A549 (cell line): ENCODE data around the gene SNTG2. TPM values are rescaled to one million over a fixed set of nuclear protein-coding genes. Genes with fewer than 3 reads are reported as not detected.

Source experiments
- ATAC-seq, 2 experiments: fragments of 200-7000 bp in 1 of 2; fragments of >200 bp in 1 of 2; cut with Nextera tagmentation in 1 of 2; cut with Tn5 transposase in 1 of 2; 3 replicates each; pipeline versions ENCODE4 v1.8.0 to v1.9.1; 2018 to 2020; ENCODE audit warnings: mild to moderate bottlenecking in 1 of 2, moderate library complexity in 1 of 2
- CTCF ChIA-PET: fragments of 300-600 bp; sonication (Branson Sonifier 250); formaldehyde crosslinking; extraction: SDS; loops from one replicate; lab custom pipeline; 2021; ENCODE audit warnings: antibody characterized with exemption, inconsistent platforms; lab: Yijun Ruan, JAX
- POLR2A ChIA-PET: fragments of 350-600 bp; formaldehyde crosslinking; extraction: SDS; loops from one replicate; lab custom pipeline; 2021; ENCODE audit warnings: antibody characterized with exemption, inconsistent platforms; lab: Yijun Ruan, JAX
- DNase-seq, 2 experiments: peaks; one replicate each; pipeline versions ENCODE4 v3.0.0 to v3.0.0-alpha.2; 2011 to 2016; ENCODE audit warnings: low read depth in 1 of 2, low spot score in 1 of 2
- FAIRE-seq: peaks from 2 replicates; lab custom pipeline; 2011; peaks lifted over from hg19 to GRCh38; lab: Jason Lieb, UNC
- H3K27ac ChIP-seq, 2 experiments: fragments of >200 bp; sonication (Bioruptor Twin); formaldehyde crosslinking; 3 replicates each; pipeline ENCODE4 v1.5.1; 2016 to 2017
- H3K4me1 ChIP-seq: fragments of >200 bp; sonication (Bioruptor Twin); formaldehyde crosslinking; 3 replicates; pipeline ENCODE4 v1.6.1; 2016
- H3K4me2 ChIP-seq: fragments of >200 bp; sonication (Bioruptor Twin); formaldehyde crosslinking; 3 replicates; pipeline ENCODE4 v1.6.1; 2016
- H3K4me3 ChIP-seq: fragments of >200 bp; sonication (Bioruptor Twin); formaldehyde crosslinking; 3 replicates; pipeline ENCODE4 v1.5.1; 2016
- H3K9me3 ChIP-seq: fragments of >200 bp; sonication (Bioruptor Twin); formaldehyde crosslinking; 3 replicates; pipeline ENCODE4 v1.6.1; 2016
- BHLHE40 ChIP-seq: IDR thresholded peaks from 2 replicates; pipeline ENCODE4 v1.6.1; 2012; ENCODE audit warnings: low read depth, low read length, inconsistent platforms
- CHD4 ChIP-seq: fragments of 200-600 bp; sonication (generic); IDR thresholded peaks from 2 replicates; pipeline ENCODE4 v1.6.1; 2016; ENCODE audit warnings: antibody characterized with exemption, mild to moderate bottlenecking, borderline replicate concordance
- EHMT2 ChIP-seq: fragments of 200-600 bp; sonication (generic); IDR thresholded peaks from 2 replicates; pipeline ENCODE4 v1.6.1; 2016; ENCODE audit warnings: antibody characterized with exemption, low read depth, mild to moderate bottlenecking, moderate library complexity
- FOSB ChIP-seq: fragments of 250-450 bp; sonication (Bioruptor Pico); IDR thresholded peaks from 2 replicates; pipeline ENCODE4 v1.5.0; 2020; ENCODE audit warnings: mild to moderate bottlenecking, moderate library complexity
- FOXS1 ChIP-seq: fragments of 250-450 bp; sonication (Bioruptor Pico); IDR thresholded peaks from 2 replicates; pipeline ENCODE4 v1.5.0; 2020; ENCODE audit warnings: mild to moderate bottlenecking, moderate library complexity
- HDAC2 ChIP-seq: fragments of 200-600 bp; sonication (generic); IDR thresholded peaks from 2 replicates; pipeline ENCODE4 v1.6.1; 2016
- HES2 ChIP-seq: fragments of >200 bp; sonication (Bioruptor Twin); formaldehyde crosslinking; IDR thresholded peaks from 2 replicates; pipeline ENCODE4 v1.6.1; 2016
- HOXA7 ChIP-seq: fragments of 250-450 bp; sonication (Bioruptor Pico); IDR thresholded peaks from 2 replicates; pipeline ENCODE4 v1.5.0; 2020; ENCODE audit warnings: mild to moderate bottlenecking, moderate library complexity
- HOXB13 ChIP-seq: fragments of 250-450 bp; sonication (Bioruptor Pico); IDR thresholded peaks from 2 replicates; pipeline ENCODE4 v1.5.0; 2020; ENCODE audit warnings: low read depth, mild to moderate bottlenecking, moderate library complexity
- JUNB ChIP-seq: fragments of >200 bp; sonication (Bioruptor Twin); formaldehyde crosslinking; IDR thresholded peaks from 2 replicates; pipeline ENCODE4 v1.6.1; 2016
- MAX ChIP-seq: IDR thresholded peaks from 2 replicates; pipeline ENCODE4 v1.6.1; 2012
- NFE2L2 ChIP-seq: fragments of 150-350 bp; conservative IDR thresholded peaks from 2 replicates; pipeline ENCODE4 v1.6.1; 2014; ENCODE audit warnings: low read length
- NPAS2 ChIP-seq: fragments of 250-450 bp; sonication (Bioruptor Pico); IDR thresholded peaks from 2 replicates; pipeline ENCODE4 v1.8.0; 2022; ENCODE audit warnings: mild to moderate bottlenecking, moderate library complexity, borderline replicate concordance
- NR3C1 ChIP-seq: fragments of >200 bp; sonication (Bioruptor Twin); formaldehyde crosslinking; IDR thresholded peaks from 3 replicates; pipeline ENCODE4 v1.6.1; 2017
- POLR2AphosphoS2 ChIP-seq: conservative IDR thresholded peaks from 2 replicates; pipeline ENCODE4 v1.6.1; 2012; ENCODE audit warnings: low read length, improper control_type of control experiment, inconsistent platforms
- RAD21 ChIP-seq, 2 experiments: fragments of >200 bp in 1 of 2; sonication (Bioruptor Twin) in 1 of 2; formaldehyde crosslinking in 1 of 2; IDR thresholded peaks in 1 of 2; conservative IDR thresholded peaks in 1 of 2; 2 replicates in 1 of 2; 3 replicates in 1 of 2; pipeline ENCODE4 v1.6.1; 2012 to 2018; ENCODE audit warnings: inconsistent platforms in 1 of 2
- RCOR1 ChIP-seq: fragments of 150-350 bp; IDR thresholded peaks from 2 replicates; pipeline ENCODE4 v1.6.1; 2014; ENCODE audit warnings: antibody characterized with exemption, low read length, low read depth
- REST ChIP-seq: fragments of 200-600 bp; sonication (generic); IDR thresholded peaks from 2 replicates; pipeline ENCODE4 v1.6.1; 2016; ENCODE audit warnings: antibody characterized with exemption, mild to moderate bottlenecking, moderate library complexity
- RFX5 ChIP-seq: fragments of 450-650 bp; IDR thresholded peaks from 2 replicates; pipeline ENCODE4 v1.7.1; 2014; ENCODE audit warnings: antibody characterized with exemption, mild to moderate bottlenecking, moderate library complexity
- SMC3 ChIP-seq: fragments of >200 bp; sonication (Bioruptor Twin); formaldehyde crosslinking; IDR thresholded peaks from 3 replicates; pipeline ENCODE4 v1.6.1; 2018; ENCODE audit warnings: inconsistent platforms
- TP53 ChIP-seq: fragments of 250-450 bp; sonication (Bioruptor Pico); IDR thresholded peaks from 2 replicates; pipeline ENCODE4 v1.5.0; 2021; ENCODE audit warnings: mild to moderate bottlenecking, moderate library complexity
- ZC3H11A ChIP-seq: fragments of 450-650 bp; IDR thresholded peaks from 2 replicates; pipeline ENCODE4 v1.6.1; 2014; ENCODE audit warnings: antibody characterized with exemption, mild to moderate bottlenecking
- ZFP36 ChIP-seq: fragments of 450-650 bp; IDR thresholded peaks from 2 replicates; pipeline ENCODE4 v1.6.1; 2014; ENCODE audit warnings: borderline replicate concordance; ENCODE audit not compliant: partially characterized antibody
- ZNF302 ChIP-seq: fragments of 250-450 bp; sonication (Bioruptor Pico); IDR thresholded peaks from 2 replicates; pipeline ENCODE4 v1.9.0; 2021; ENCODE audit warnings: inconsistent platforms, mild to moderate bottlenecking, moderate library complexity
- ZSCAN20 ChIP-seq: fragments of 250-450 bp; sonication (Bioruptor Pico); IDR thresholded peaks from 2 replicates; pipeline ENCODE4 v1.8.0; 2022; ENCODE audit warnings: mild to moderate bottlenecking, moderate library complexity
- WGBS: methylation state at CpG from one replicate; pipeline ENCODE4 v1.1.6; 2017; ENCODE audit errors: missing lambda C conversion rate; 5-methylcytosine and 5-hydroxymethylcytosine counted together
- polyA plus RNA-seq, 4 experiments: library from polyadenylated mRNA; depleted of rRNA in 3 of 4; stranded (reverse); fragments of >200 nt; fragmentation: RNase III in 1 of 4; extraction: RNeasy Plus Mini Kit Qiagen cat#74134 plus additional on column Dnase treatment in 1 of 4; gene quantifications; 2 replicates in 3 of 4; 3 replicates in 1 of 4; pipeline ENCODE4 v1.2.3, GENCODE V29; 2011 to 2017

The SNTG2 gene
- polyA plus RNA-seq, 2 of the 4 experiments (the other 2 are of a cell fraction) = not detected

- Histone ChIP-seq H3K4me2 (no peak overlapping the region), H3K4me1 (no peaks in the 10 kb centered on the region), H3K4me3 (no peak overlapping the region), H3K9me3 (peaks cover 25% of the 10 kb centered on the region; the same call in 1 of the 3 replicates), H3K27ac (no peak overlapping the region)
- ATAC-seq = no peak
- WGBS = 26% methylated on average over 11 of the region's 12 CpGs
- no peak for TF ChIP-seq RAD21 (conservative IDR thresholded peaks at IDR 0.05 in 1 of 2, IDR thresholded peaks at IDR 0.05 in 1 of 2)
- no peak for TF ChIP-seq ZFP36
- no peak for TF ChIP-seq EHMT2
- TF ChIP-seq FOSB (CRISPR knock-in tag) = no peak
- no peak for TF ChIP-seq NPAS2 (CRISPR knock-in tag)
- no peak for TF ChIP-seq ZSCAN20
- no peak for TF ChIP-seq NFE2L2
- no peak for TF ChIP-seq HES2
- TF ChIP-seq HOXA7 = no peak
- TF ChIP-seq TP53 = no peak
- TF ChIP-seq SMC3 = no peak
- no peak for TF ChIP-seq POLR2AphosphoS2
- no peak for TF ChIP-seq CHD4
- no peak for FAIRE-seq
- POLR2A ChIA-PET = no interaction called here
- no peak for DNase-seq
- CTCF ChIA-PET = no interaction called here
These were observed 212.3 kb downstream of the SNTG2 start for GRCh38 chr2:1162768-1163584.

- TF ChIP-seq BHLHE40 (no peak), HOXA7 (no peak), RFX5 (no peak), REST (no peak), FOXS1 (no peak), EHMT2 (no peak), RCOR1 (no peak), HDAC2 (no peak), ZNF302 (CRISPR knock-in tag) (no peak), ZC3H11A (no peak), JUNB (no peak), CHD4 (no peak), HOXB13 (CRISPR knock-in tag) (no peak), NR3C1 (no peak), MAX (no peak)
- CTCF ChIA-PET = no interaction called here
- Histone ChIP-seq H3K4me3 (no peak overlapping the region), H3K4me1 (no peaks in the 10 kb centered on the region), H3K9me3 (peaks cover 23% of the 10 kb centered on the region; the same call in 1 of the 3 replicates), H3K27ac (no peak overlapping the region), H3K4me2 (no peak overlapping the region)
- ATAC-seq (no peak), DNase-seq (no peak), FAIRE-seq (no peak)
- POLR2A ChIA-PET = no interaction called here
- WGBS = 76% methylated on average over 10 of the region's 14 CpGs
These were observed 216.3 kb downstream of the SNTG2 start for GRCh38 chr2:1166976-1167375.
